Measurements from ENCODE around the gene TCERG1L.
"Not testable (repeated sequence)": the region's sequence is repeated elsewhere in the genome, so short reads cannot be mapped to it uniquely, and the experiment has no call there.

The TCERG1L gene

GRCh38 chr10:131083915-131084790 is 227.4 kb downstream of the TCERG1L start:
- DNase-seq (ENCODE audit: low read depth): no peak

- DNase-seq (ENCODE audit: low read depth): no peak
These were observed 228.5 kb downstream of the TCERG1L start for GRCh38 chr10:131082991-131083481.

DNA sequence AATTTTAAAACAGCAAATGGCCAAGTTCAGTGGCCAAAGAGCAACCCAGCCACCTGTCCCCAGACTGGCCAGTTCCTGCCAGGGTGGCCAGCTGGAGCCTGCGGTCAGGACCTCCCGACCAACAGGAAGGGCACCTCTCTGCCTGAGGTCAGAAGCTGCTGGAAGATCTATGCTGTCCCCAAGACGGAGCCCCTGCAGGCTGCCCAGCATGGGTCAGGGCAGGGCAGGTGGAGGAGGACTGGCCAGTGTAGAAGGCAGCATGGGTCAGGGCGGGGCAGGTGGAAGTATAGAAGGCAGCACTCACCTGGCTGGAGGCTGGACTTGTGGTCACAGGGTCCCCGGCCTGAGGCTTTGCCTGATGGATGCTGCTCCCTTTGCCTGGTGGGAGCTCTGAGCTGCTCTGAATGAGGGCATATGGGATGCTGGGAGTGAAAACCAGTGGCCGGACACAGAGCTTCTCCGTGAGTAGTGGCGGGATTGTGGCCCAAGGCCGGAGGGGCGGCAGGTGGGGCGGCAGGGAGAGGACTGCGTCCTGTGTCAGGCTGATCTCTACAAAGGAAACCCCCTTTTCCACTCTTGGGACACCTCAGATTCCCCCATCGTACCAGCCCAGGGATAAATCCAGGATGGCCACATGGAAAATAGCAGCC is 229.2 kb downstream of the TCERG1L start:
- no peak for DNase-seq (ENCODE audit: low read depth)

DNA sequence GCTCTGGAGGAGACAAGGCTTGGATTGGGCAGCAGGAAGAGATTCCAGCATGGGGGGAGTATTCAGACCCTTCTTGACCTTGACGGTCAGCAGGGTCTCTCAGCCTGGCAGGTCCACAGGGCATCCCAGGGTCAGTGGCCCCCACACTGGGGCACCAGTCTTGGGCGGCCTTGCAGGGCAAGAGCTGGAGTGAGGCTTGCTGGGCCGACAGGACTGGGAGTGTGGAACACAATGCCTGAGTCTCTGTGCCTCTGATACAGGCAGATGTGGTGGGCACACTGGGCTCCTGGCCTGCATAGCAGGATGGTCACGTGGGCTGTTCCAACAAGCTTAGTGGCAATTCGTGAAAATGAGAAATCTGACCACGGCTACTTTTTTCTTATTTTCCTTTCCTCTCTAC is 229.7 kb downstream of the TCERG1L start:
- DNase-seq (ENCODE audit: low read depth): no peak

DNA sequence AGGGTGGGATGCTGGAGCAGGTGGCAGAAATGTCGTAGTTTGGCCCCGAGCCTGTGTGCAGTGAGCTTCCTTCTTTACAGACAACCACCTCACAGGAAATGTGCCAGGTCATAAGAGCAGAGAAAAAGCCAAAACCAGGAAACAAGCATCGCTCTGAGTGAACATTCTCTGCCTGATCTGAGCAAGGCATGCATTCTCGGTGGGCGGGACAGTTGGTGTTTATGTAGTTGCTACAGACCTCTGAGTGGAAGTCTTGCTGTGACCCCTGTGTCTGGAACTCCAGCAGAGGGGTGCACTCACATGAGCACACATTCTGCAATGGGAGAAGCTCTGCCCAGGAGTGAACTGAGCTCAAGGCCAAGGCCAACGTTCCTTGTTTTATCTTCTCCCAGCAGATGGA is 230.1 kb downstream of the TCERG1L start:
- DNase-seq (ENCODE audit: low read depth): no peak

- DNase-seq (ENCODE audit: low read depth): no peak
These were observed 230.9 kb downstream of the TCERG1L start for GRCh38 chr10:131080571-131080970.

- DNase-seq (ENCODE audit: low read depth): no peak
These were observed 232.2 kb downstream of the TCERG1L start for GRCh38 chr10:131079314-131079713.

DNA sequence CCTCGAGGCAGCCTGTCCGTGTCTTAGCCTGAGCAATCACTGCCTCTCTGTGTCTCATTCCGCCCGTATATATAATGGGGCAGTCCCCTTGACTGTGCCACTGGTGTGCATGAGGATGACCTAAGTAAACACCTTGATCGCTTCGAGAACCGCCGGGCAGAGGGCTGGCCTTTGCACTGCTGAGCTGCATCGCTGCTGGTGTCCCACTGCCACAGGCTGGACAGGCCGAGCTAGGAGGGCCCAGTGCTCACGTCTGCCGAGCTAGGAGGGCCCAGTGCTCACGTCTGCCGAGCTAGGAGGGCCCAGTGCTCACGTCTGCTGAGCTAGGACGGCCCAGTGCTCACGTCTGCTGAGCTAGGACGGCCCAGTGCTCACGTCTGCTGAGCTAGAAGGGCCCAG is 232.6 kb downstream of the TCERG1L start:
- DNase-seq (ENCODE audit: low read depth): not testable (repeated sequence)

GRCh38 chr10:131078131-131078881 is 233.2 kb downstream of the TCERG1L start:
- DNase-seq (ENCODE audit: low read depth): no peak

- DNase-seq (ENCODE audit: low read depth): no peak
These were observed 233.8 kb downstream of the TCERG1L start for GRCh38 chr10:131077724-131078123.

DNA sequence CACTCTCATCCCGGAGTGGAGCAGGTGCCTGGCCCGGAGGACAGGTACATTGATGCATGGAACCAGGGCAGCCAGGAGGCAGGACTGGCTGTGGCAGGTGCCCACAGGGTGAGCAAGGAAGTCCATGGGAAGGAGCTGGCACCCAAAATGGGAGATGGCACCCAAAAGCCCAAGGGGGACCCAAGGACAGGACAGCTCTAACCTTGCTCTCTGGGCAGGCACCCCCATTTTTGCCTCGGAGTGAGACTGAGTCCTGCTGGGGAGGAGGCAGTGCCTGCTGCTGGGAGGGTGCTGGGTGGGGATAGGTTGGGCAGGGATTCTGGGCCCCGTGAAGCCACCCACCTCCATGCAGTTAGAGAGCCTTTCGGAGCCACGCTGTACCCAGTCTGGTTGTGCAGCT is 234.5 kb downstream of the TCERG1L start:
- no peak for DNase-seq (ENCODE audit: low read depth)

GRCh38 chr10:131076356-131076755 is 235.2 kb downstream of the TCERG1L start:
- no peak for DNase-seq (ENCODE audit: low read depth)

DNA sequence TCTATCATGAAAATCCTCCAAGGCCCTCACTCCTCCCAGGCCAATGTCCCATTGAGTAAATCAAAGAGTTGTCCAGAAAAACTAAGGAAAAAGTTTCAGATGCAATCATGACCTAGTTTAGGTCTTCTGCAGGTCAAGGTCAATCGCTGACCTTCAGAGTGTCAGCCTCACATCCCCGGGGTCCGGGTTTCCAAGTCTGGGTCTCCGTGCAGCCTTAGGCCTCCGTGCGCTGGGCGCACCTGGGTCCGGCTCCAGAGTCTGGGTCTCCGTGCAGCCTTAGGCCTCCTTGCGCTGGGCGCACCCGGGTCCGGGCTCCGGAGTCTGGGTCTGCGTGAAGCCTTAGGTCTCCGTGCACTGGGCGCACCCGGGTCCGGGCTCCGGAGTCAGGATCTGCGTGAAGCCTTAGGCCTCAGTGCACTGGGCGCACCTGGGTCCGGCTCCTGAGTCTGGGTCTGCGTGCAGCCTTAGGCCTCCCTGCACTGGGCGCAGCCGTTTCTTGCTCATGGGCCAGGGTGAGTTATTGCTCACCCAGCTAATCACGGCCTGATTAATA is 236.2 kb downstream of the TCERG1L start:
- DNase-seq (ENCODE audit: low read depth): no peak

DNA sequence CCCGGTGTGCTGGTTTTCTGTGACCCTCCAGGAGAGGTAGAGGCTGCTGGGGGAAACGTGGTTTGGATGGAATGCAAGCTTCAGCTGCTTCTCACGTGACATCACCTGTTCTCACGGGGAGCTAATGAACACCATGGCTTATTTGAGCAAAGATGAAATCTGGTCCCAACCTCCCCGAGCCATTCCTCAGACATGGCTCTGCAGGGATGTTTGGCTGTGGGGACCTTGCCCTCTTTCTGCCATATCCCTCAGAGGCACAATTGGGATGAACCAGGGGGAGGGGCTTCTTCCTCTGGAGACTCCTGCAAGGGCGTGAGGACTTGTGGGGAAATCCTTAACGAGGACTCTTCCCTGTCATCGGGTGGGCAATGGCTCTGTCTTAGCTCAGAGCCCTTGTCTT is 236.8 kb downstream of the TCERG1L start:
- DNase-seq (ENCODE audit: low read depth): no peak

DNA sequence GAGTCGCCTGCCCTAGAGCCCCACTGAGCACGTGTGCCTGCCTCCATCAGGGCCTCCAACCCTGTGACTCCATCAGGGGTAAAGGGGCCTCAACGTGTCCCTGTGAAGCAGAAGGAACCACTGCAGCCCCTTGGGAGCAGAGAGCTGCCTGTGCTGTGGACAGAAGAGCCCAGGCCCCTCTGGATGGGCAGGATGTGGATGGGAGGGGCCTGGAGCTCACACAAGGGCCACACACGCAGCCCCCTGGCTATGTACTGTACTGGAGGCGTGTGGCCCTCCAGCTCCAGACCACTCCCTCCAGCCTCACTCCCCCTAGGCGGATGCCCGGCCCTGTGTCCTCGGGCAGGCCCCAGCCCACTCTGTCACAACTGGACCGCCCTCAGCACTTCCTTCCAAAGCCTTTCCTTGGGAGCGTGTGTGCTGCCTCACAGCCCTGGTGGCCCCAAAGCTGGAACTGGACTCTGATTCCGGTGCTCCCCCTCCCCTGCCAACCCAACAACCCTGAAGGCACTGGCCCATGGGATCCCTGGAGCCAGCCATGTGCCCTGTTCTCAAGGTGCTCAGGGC is 238.0 kb downstream of the TCERG1L start:
- no peak for DNase-seq (ENCODE audit: low read depth)

DNA sequence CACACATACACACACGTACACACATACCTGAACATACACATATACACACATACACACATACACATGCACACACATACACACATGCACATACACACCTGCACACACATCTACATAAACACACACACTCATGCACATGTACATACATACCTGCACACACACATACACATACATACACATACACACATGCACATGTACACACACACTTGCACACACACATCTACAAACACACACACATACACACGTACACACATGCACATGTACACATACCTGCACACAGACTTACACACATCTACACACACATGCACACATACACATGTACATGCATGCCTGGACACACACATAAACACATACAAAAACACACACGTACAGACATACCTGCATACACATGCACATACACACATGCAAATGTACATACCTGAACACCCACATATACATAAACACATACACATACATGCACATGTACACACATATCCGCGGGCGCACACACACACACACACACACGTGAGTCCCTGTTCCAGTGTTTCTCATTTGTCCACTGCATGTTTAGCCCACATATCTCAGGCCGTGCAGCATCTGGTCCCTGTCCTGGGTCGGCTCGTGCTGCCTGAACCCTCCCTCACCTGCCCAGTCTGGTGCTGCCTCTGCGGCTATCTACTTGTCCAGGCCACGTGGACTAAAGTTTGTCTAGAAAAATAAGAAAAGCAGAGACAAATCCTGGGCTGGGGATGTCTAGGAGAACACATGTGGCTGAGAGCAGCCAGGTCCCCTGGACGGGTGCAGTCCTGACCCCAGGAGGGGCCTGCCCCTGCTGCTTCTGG is 238.7 kb downstream of the TCERG1L start:
- DNase-seq (ENCODE audit: low read depth): no peak

DNA sequence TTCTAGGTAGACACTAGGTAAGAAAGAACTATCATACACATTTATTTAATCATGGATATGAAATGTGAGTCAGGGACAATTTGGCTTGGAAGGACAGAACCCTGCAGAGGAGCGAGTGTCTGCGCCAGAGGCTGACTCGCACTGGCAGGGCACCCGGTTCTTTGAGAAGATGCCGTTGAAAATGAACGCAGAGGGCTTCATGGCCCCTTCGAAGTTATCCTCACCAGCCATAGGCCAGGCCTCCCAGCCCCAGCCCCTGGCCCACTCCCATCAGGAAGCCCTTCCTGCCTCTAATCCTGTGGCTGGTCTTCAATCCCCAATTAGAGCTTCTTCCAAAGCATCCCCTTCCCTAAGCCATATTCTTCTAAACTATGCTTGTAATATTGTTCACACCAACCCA is 239.8 kb downstream of the TCERG1L start:
- no peak for DNase-seq (ENCODE audit: low read depth)

GRCh38 chr10:131070856-131071255 is 240.7 kb downstream of the TCERG1L start:
- no peak for DNase-seq (ENCODE audit: low read depth)

GRCh38 chr10:131068760-131069159 is 242.8 kb downstream of the TCERG1L start:
- peak; percentile 4 for DNase-seq (ENCODE audit: low read depth)

GRCh38 chr10:131068311-131068710 is 243.2 kb downstream of the TCERG1L start:
- no peak for DNase-seq (ENCODE audit: low read depth)

DNA sequence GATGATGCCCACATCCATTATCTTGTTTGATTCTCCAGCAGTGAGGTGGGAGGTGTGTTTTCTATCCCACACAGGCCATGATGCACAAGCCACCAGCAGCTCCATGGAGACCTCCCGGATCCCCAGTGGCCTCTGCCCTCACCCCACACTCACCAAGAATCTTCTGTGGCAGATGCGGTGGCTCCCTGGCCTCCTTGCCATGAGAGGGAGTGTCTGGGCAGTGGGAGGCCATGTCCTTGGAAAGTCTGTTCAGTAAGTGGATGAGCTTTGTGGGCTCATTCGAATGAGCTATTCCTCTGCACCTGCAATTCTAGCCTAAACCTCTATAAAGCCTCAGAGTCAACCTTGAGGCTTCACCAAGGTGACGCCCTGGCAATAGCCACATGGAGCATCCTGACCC is 243.8 kb downstream of the TCERG1L start:
- DNase-seq (ENCODE audit: low read depth): no peak

Data from CMK (cell line).